Adipocyte (in vitro differentiated cells): ENCODE data around the gene TPK1.

Experiments used
- DNase-seq: peaks from one replicate; pipeline ENCODE4 v3.0.0-alpha.2; 2015; ENCODE audit warnings: low read depth
- H3K27me3 ChIP-seq: replicated peaks from 2 replicates; pipeline ENCODE4 v1.7.0; 2013; ENCODE audit warnings: mild to moderate bottlenecking, low read length, moderate library complexity; ENCODE audit not compliant: control insufficient read depth, insufficient read depth
- H3K36me3 ChIP-seq: 2 replicates; pipeline ENCODE4 v1.7.0; 2013; ENCODE audit warnings: low read length, mild to moderate bottlenecking, moderate library complexity; ENCODE audit not compliant: control insufficient read depth, insufficient read depth, severe bottlenecking
- H3K4me1 ChIP-seq: 2 replicates; pipeline ENCODE4 v1.7.0; 2013; ENCODE audit warnings: mild to moderate bottlenecking, low read length, moderate library complexity; ENCODE audit not compliant: control insufficient read depth, insufficient read depth
- H3K4me3 ChIP-seq: 2 replicates; pipeline ENCODE4 v1.7.0; 2013; ENCODE audit warnings: mild to moderate bottlenecking, low read length, moderate library complexity
- H3K9ac ChIP-seq: 2 replicates; pipeline ENCODE4 v1.7.0; 2013; ENCODE audit warnings: mild to moderate bottlenecking, low read length, moderate library complexity
- H3K9me3 ChIP-seq: 2 replicates; pipeline ENCODE4 v1.7.0; 2013; ENCODE audit warnings: mild to moderate bottlenecking, low read length, moderate library complexity; ENCODE audit not compliant: control insufficient read depth

TPK1 gene

DNA sequence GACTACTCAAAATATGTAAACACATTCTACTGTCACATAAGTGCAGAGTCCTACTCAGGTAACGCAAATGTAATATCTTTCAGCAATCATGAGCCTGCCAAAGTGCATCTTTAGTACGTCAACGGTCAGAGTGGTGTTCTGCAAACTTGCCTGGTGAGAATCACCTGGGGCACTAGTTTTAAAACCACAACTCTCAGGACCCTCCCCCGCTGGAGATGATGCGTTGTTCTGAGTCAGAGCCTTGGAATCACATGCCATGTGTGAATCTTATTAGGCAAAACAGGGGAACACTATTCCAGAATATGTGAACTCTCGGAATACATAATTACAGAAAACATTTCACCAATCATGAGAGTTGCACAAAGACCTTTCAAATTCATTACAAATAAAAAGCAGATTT lies 115.7 kb downstream of the TPK1 start:
- no peak overlapping the region for H3K4me3 ChIP-seq
- H3K9ac ChIP-seq: no peak overlapping the region
- no peaks in the 10 kb centered on the region for H3K4me1 ChIP-seq
- H3K36me3 ChIP-seq: no peaks in the 10 kb centered on the region
- H3K9me3 ChIP-seq: no peaks in the 10 kb centered on the region
- H3K27me3 ChIP-seq: no peaks in the 10 kb centered on the region
- no peak for DNase-seq

DNA sequence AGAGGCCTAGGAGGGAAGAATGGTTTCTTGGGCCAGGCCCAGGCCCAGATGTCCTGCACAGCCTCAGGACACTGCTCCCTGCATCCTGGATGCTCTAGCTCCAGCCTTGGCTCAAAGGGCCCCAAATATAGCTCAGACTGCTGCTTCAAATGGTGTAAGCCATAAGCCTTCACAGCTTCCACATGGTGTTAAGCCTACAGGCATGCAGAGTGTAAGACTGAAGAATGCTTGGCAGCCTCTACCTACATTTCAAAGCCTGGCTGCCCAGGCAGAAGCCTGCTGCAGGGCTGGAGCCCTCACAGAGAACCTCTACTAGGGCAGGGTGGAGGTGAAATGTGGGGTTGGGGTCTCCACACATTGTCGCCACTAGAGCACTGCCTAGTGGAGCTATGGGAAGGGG lies 118.1 kb downstream of the TPK1 start:
- no peak overlapping the region for H3K4me3 ChIP-seq
- no peak overlapping the region for H3K9ac ChIP-seq
- H3K36me3 ChIP-seq: no peaks in the 10 kb centered on the region
- H3K4me1 ChIP-seq: no peaks in the 10 kb centered on the region
- no peaks in the 10 kb centered on the region for H3K27me3 ChIP-seq
- no peak for DNase-seq
- H3K9me3 ChIP-seq: no peaks in the 10 kb centered on the region

DNA sequence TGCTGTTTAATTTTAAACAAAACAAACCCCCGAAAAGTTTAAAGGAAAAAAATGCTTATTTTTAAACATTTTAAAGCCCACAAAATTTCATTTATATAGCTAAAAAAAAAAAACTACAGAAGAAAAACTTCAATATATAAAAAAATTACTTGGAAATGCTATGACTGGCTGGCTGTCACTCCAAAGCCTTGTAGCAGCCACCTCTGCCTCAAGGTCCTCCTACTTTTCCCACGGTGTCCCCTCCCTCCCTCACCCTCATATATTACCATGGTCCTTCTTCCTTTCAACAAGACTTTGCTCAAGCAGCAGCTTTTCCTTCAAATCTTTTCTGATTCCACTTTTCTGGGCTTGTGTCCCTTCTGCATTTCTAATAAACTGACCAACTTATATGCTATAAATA lies 122.0 kb downstream of the TPK1 start:
- Histone ChIP-seq H3K4me1 (no peaks in the 10 kb centered on the region), H3K9me3 (no peaks in the 10 kb centered on the region), H3K4me3 (no peak overlapping the region), H3K27me3 (no peaks in the 10 kb centered on the region), H3K36me3 (no peaks in the 10 kb centered on the region), H3K9ac (no peak overlapping the region)
- DNase-seq: no peak

DNA sequence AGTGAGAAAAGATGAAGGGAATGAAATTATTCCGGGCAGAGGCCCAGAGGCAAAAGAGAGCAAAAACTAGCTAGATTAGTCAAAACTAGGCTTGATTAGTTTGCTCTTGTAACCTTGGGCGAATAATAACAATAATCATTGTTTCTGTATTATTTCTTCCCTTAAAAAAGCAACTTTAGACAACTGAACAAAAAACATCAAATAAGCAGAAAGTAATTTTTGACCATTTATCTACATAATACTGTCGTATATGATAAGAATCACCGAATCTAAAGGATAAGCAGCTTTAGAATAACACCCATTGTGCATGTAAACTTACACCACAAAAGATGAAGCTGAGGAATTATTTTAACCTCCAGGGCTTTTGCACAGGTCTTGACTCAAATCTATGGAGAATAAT lies 125.1 kb downstream of the TPK1 start:
- DNase-seq: no peak
- no peaks in the 10 kb centered on the region for H3K9me3 ChIP-seq
- no peak overlapping the region for H3K4me3 ChIP-seq
- no peaks in the 10 kb centered on the region for H3K36me3 ChIP-seq
- no peak overlapping the region for H3K9ac ChIP-seq
- no peaks in the 10 kb centered on the region for H3K4me1 ChIP-seq
- H3K27me3 ChIP-seq: no peaks in the 10 kb centered on the region

DNA sequence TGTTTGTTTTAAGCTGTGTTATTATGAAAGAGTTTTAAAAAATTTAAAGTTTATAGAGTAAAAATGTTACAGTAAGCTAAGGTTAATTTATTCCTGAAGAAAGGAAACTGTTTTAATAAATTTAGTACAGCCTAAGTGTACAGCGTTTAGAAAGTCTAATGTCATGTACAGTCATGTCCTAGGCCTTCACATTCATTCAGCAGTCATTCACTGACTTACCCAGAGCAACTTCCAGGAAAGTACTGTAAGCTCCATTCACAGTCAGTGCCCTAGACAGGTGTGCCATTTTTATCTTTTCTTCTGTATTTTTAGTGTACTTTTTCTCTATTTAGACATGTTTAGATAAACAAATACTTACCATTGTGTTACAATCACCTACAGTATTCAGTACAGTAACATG lies 126.8 kb downstream of the TPK1 start:
- no peak overlapping the region for H3K4me3 ChIP-seq
- no peaks in the 10 kb centered on the region for H3K27me3 ChIP-seq
- no peak overlapping the region for H3K9ac ChIP-seq
- H3K36me3 ChIP-seq: no peaks in the 10 kb centered on the region
- no peaks in the 10 kb centered on the region for H3K4me1 ChIP-seq
- no peaks in the 10 kb centered on the region for H3K9me3 ChIP-seq
- no peak for DNase-seq

DNA sequence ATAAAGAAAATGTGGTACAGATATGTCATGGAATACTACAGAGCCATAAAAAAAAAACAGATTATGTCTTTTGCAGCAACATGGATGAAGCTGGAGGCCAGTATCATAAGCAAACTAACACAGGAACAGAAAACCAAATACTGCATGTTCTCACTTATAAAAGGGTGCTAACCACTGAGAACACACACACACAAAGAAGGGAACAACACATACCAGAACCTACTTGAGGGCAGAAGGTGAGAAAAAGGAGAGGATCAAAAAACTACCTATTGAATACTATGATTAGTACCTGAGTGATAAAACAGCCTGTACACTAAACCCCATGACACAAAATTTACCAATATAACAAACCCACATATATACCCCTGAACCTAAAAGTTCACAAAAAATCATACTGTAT lies 144.6 kb downstream of the TPK1 start:
- Histone ChIP-seq H3K36me3 (no peaks in the 10 kb centered on the region), H3K4me1 (no peaks in the 10 kb centered on the region), H3K9me3 (no peaks in the 10 kb centered on the region), H3K4me3 (no peak overlapping the region), H3K27me3 (no peaks in the 10 kb centered on the region), H3K9ac (no peak overlapping the region)
- DNase-seq: no peak

DNA sequence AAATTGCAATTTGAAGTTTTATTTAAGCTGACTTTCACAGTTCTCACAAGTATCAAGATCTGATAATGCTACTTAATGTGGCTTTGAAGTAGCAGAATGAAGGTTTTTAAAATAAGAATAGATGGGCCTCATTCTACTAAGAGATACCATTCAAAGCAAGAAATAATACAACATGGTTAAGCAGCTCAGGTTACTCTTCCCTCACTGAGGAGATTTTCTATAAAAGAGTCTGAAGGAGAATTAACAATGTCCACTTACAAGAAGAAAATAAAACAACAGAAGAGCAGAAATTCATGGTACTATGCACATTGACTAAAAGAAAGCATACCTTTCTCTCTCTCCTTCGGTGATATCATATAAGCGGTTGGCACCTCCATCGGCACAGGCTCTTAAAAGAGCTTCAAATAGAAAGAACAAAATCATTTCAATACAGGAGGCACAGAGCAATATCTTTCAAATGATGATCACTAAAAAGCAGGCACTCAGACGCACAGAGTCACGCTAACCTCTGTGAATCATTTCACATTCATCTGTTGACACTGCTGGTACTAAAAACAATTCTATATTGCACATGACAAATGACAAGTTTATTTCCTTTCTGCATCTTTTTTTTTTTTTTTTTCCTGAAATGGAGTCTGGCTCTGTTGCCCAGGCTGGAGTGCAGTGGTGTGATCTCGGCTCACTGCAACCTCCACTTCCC lies 153.1 kb downstream of the TPK1 start:
- H3K9me3 ChIP-seq: no peaks in the 10 kb centered on the region
- no peaks in the 10 kb centered on the region for H3K36me3 ChIP-seq
- no peak overlapping the region for H3K9ac ChIP-seq
- H3K27me3 ChIP-seq: no peaks in the 10 kb centered on the region
- H3K4me1 ChIP-seq: no peaks in the 10 kb centered on the region
- H3K4me3 ChIP-seq: no peak overlapping the region
- no peak for DNase-seq

DNA sequence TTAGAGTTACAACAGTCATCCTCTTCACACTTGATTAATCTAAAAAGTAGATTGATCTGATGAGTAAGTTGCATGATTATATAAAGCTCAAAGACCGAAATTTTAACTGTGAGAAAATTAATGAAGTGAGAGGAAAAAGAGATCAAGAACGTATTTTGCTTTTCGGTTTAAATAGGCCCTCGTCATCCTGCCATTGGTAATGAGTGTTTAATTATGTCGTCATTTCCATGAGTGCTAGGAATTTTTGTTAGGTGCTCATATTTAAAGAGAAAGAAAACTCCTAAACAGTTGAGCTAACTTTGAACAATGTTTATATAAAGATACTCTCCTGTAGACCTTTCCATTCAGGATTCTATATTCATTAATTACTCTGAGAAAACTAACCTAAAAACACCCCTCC lies 159.4 kb downstream of the TPK1 start:
- DNase-seq: no peak
- no peaks in the 10 kb centered on the region for H3K9me3 ChIP-seq
- no peak overlapping the region for H3K9ac ChIP-seq
- no peaks in the 10 kb centered on the region for H3K36me3 ChIP-seq
- no peaks in the 10 kb centered on the region for H3K4me1 ChIP-seq
- H3K27me3 ChIP-seq: no peaks in the 10 kb centered on the region
- H3K4me3 ChIP-seq: no peak overlapping the region

DNA sequence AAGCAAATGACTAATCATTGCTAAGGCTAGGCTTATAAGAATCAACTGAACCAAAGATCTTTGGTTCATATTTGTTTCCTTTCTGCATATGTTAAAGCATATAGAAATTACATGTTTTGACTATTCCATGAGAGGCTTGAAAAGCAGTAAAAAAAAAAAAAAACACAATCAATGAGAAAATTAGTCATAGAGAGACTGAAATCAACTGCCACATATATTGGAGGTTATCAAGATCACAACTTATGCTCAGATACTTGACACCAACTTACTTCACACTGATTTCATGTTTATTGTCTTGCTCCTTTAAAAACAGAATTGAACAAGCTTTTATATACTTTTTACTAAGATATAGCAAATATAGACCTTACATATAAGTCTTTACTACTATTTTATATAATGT lies 161.3 kb downstream of the TPK1 start:
- H3K4me1 ChIP-seq: peaks cover 5% of the 10 kb centered on the region
- no peak overlapping the region for H3K4me3 ChIP-seq
- no peak for DNase-seq
- H3K27me3 ChIP-seq: no peaks in the 10 kb centered on the region
- no peaks in the 10 kb centered on the region for H3K36me3 ChIP-seq
- H3K9me3 ChIP-seq: no peaks in the 10 kb centered on the region
- H3K9ac ChIP-seq: no peak overlapping the region

DNA sequence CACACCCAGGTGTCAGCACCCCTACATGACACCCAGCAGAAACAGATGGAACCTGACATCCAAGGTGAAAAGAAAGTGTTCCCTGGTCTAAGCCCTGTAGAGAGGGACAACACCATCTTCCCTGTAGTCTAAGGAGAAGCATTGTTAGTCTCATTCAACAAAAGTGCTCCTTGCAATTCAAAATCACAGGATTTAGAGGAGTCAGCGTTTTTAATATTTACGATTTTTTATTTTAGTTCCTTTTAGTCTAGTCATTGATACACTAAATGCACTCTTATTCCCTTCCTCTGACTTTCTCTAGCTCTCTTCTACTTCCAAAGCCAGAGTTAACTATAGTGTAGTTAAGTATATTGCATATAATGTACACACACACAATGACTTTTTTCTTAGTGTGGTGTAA lies 163.0 kb downstream of the TPK1 start:
- DNase-seq: no peak
- no peaks in the 10 kb centered on the region for H3K9me3 ChIP-seq
- peaks cover 5% of the 10 kb centered on the region for H3K4me1 ChIP-seq
- H3K4me3 ChIP-seq: no peak overlapping the region
- no peak overlapping the region for H3K9ac ChIP-seq
- no peaks in the 10 kb centered on the region for H3K27me3 ChIP-seq
- no peaks in the 10 kb centered on the region for H3K36me3 ChIP-seq

DNA sequence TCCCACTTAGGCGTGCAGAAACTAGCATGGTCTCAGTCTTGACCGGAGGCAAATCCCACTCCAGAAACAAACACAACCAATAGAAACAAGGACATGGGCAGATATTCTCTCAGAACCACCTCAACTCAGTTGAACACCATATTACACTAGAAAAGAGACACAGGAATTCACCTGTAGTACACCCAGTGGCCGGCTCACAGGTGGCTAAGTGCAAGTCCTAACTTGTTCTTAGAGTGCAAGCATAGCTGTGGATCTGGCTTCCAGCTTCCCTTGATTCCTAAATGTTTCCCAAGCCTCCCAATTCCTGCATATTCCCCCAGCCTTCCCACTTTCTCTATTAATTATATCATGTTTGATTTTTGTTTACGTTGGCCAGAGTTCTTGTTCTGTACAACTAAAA lies 164.4 kb downstream of the TPK1 start:
- Histone ChIP-seq H3K27me3 (no peaks in the 10 kb centered on the region), H3K4me1 (peaks cover 5% of the 10 kb centered on the region), H3K36me3 (no peaks in the 10 kb centered on the region), H3K9ac (no peak overlapping the region), H3K9me3 (no peaks in the 10 kb centered on the region), H3K4me3 (no peak overlapping the region)
- no peak for DNase-seq

DNA sequence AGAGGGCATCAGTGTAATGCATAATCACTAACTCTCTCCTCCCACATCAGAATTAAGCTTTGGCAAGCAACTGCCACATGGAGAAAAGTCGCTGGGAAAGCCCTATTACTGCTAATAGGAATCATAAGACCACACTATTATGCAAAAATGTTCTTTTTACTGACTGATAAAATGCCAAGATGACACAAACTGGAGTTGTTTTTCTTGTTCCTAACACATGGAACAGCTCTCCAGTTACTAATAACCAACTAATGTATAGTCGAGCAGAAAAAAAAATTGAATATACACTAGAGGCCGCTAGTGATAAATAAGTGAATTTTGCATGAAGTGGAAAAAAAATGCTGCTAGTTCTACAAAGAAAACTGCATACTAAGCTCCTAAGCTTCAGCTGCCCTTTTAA lies 165.6 kb downstream of the TPK1 start:
- Histone ChIP-seq H3K4me1 (peaks cover 5% of the 10 kb centered on the region), H3K4me3 (peak overlapping the region; percentile 14), H3K27me3 (no peaks in the 10 kb centered on the region), H3K9me3 (no peaks in the 10 kb centered on the region), H3K9ac (peak overlapping the region; percentile 24), H3K36me3 (no peaks in the 10 kb centered on the region)
- DNase-seq: peak; percentile 18
